ENCODE results near the gene CD47. TPM values are rescaled to one million over a fixed set of nuclear protein-coding genes. Genes with fewer than 3 reads are reported as not detected.

The CD47 gene
- total RNA-seq, 1 experiment from 2014 or later: 34.7 TPM

DNA sequence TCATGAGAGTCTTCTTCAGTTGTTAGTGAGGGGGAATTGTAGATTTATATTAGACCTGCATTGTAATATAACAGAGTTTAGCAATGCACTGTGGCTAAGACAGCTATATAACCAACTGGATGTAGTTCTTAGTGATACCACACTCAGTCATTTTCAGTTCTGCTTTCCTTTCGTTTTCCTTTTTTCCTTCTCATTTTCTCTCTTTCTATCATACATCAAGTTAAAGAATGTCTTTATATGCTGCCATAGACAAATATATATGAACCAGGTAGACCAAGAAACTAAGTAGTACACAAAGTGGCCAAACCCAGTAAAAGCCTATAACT lies 43.7 kb upstream of the CD47 start:
- intact Hi-C loops (cut with micrococcal nuclease; ENCODE audit: unreplicated experiment): no loop called here
- TF ChIP-seq, protein P1, sequence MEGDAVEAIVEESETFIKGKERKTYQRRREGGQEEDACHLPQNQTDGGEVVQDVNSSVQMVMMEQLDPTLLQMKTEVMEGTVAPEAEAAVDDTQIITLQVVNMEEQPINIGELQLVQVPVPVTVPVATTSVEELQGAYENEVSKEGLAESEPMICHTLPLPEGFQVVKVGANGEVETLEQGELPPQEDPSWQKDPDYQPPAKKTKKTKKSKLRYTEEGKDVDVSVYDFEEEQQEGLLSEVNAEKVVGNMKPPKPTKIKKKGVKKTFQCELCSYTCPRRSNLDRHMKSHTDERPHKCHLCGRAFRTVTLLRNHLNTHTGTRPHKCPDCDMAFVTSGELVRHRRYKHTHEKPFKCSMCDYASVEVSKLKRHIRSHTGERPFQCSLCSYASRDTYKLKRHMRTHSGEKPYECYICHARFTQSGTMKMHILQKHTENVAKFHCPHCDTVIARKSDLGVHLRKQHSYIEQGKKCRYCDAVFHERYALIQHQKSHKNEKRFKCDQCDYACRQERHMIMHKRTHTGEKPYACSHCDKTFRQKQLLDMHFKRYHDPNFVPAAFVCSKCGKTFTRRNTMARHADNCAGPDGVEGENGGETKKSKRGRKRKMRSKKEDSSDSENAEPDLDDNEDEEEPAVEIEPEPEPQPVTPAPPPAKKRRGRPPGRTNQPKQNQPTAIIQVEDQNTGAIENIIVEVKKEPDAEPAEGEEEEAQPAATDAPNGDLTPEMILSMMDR (conservative IDR thresholded peaks at IDR 0.05; ENCODE audit: low read depth, low read length): no peak
- TF ChIP-seq EZH2 (IDR thresholded peaks at IDR 0.05; ENCODE audit: borderline replicate concordance, low read depth, low read length, poor library complexity, severe bottlenecking): no peak
- H3K4me3 ChIP-seq (ENCODE audit: low read depth, low read length, poor library complexity, severe bottlenecking): no peak overlapping the region
- no TSS peak for BruUV-seq (replicated peaks)
- no peaks in the 10 kb centered on the region for H3K36me3 ChIP-seq (ENCODE audit: insufficient read depth, low read length, poor library complexity, severe bottlenecking)
- DNase-seq (ENCODE audit: low spot score): no peak
- H3K4me1 ChIP-seq (ENCODE audit: insufficient read depth, low read length, poor library complexity, severe bottlenecking): peaks cover 8% of the 10 kb centered on the region
- CTCF ChIA-PET: no interaction called here
- no peak overlapping the region for H3K27ac ChIP-seq (ENCODE audit: low read depth, low read length, poor library complexity, severe bottlenecking)
- H3K9me3 ChIP-seq (ENCODE audit: low read depth, low read length, poor library complexity, severe bottlenecking): no peaks in the 10 kb centered on the region
- H3K27me3 ChIP-seq (replicated peaks; ENCODE audit: insufficient read depth, low read depth, low read length, poor library complexity): no peaks in the 10 kb centered on the region
- POLR2A ChIA-PET (ENCODE audit: low non-redundant PET): no interaction called here

DNA sequence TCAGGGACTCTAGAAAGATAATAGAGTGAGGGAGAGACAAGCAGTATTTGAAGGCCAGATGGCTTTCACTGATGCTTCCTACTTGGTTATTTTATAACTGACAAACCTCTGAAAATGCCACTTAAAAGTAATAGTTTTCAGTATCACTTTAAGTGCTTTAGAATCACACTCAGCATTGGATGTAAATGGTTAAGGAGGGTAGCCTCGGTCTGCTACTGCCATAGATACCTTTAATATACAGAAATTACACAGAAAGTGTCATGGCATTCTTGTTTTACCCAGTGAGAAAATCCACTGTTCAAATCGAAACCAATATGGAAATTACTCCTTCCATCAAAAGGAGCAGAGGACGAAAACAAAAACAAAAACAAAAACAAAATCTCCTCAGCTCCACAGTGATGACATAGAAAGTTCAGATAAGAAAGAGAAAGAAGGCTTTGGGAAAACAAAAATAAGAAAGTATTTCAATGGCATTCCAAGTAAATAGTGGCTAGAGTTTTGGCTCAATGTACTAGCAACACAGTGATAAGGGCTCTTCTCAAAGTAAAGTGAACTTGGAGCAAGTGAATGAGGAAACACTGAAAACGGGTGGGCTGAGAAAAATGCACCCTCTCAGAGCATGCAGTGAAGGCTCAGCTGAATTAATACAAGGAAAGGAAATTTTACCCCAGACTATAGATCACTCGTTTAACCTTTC lies 43.2 kb upstream of the CD47 start:
- POLR2A ChIA-PET (ENCODE audit: low non-redundant PET): no interaction called here

DNA sequence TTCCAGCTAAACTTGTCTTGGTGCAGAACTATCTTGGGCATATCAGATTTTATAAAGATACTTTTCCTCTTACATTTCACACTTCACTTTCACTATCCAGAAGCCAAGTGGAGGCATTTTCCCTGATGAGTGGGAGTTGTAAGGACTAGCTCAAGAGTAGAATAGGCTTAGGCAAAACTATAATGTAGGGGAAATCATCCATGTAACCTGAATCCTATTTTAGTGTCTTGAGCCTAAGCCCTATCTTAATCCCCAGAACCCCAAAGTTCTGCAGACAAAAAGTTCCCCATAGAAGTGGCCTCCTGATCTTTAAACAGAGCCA lies 42.2 kb upstream of the CD47 start:
- no peak for DNase-seq (ENCODE audit: low spot score)
- no TSS peak for BruUV-seq (replicated peaks)
- POLR2A ChIA-PET (ENCODE audit: low non-redundant PET): interaction anchor here (0.6 kb wide), 1 partner anchor 368 kb away, joined by 4 read pairs; no protein-coding TSS in a partner anchor

More for the DNA sequence above, 43.2 kb upstream of the CD47 start:
- H3K36me3 ChIP-seq (ENCODE audit: insufficient read depth, low read length, poor library complexity, severe bottlenecking): no peaks in the 10 kb centered on the region
- TF ChIP-seq EZH2 (IDR thresholded peaks at IDR 0.05; ENCODE audit: borderline replicate concordance, low read depth, low read length, poor library complexity, severe bottlenecking): no peak
- TF ChIP-seq, protein P1 (conservative IDR thresholded peaks at IDR 0.05; ENCODE audit: low read depth, low read length): no peak
- CTCF ChIA-PET: no interaction called here
- H3K27me3 ChIP-seq (replicated peaks; ENCODE audit: insufficient read depth, low read depth, low read length, poor library complexity): no peaks in the 10 kb centered on the region
- H3K4me1 ChIP-seq (ENCODE audit: insufficient read depth, low read length, poor library complexity, severe bottlenecking): peaks cover 8% of the 10 kb centered on the region
- H3K4me3 ChIP-seq (ENCODE audit: low read depth, low read length, poor library complexity, severe bottlenecking): no peak overlapping the region
- intact Hi-C loops (cut with micrococcal nuclease; ENCODE audit: unreplicated experiment): no loop called here
- no peak for DNase-seq (ENCODE audit: low spot score)
- H3K27ac ChIP-seq (ENCODE audit: low read depth, low read length, poor library complexity, severe bottlenecking): no peak overlapping the region
- no TSS peak for BruUV-seq (replicated peaks)
- H3K9me3 ChIP-seq (ENCODE audit: low read depth, low read length, poor library complexity, severe bottlenecking): no peaks in the 10 kb centered on the region

More for the DNA sequence above, 42.2 kb upstream of the CD47 start:
- H3K27ac ChIP-seq (ENCODE audit: low read depth, low read length, poor library complexity, severe bottlenecking): no peak overlapping the region
- no peak overlapping the region for H3K4me3 ChIP-seq (ENCODE audit: low read depth, low read length, poor library complexity, severe bottlenecking)
- intact Hi-C loops (cut with micrococcal nuclease; ENCODE audit: unreplicated experiment): no loop called here
- peaks cover 8% of the 10 kb centered on the region for H3K4me1 ChIP-seq (ENCODE audit: insufficient read depth, low read length, poor library complexity, severe bottlenecking)
- H3K9me3 ChIP-seq (ENCODE audit: low read depth, low read length, poor library complexity, severe bottlenecking): no peaks in the 10 kb centered on the region
- CTCF ChIA-PET: no interaction called here
- H3K36me3 ChIP-seq (ENCODE audit: insufficient read depth, low read length, poor library complexity, severe bottlenecking): no peaks in the 10 kb centered on the region
- H3K27me3 ChIP-seq (replicated peaks; ENCODE audit: insufficient read depth, low read depth, low read length, poor library complexity): no peaks in the 10 kb centered on the region
- TF ChIP-seq EZH2 (IDR thresholded peaks at IDR 0.05; ENCODE audit: borderline replicate concordance, low read depth, low read length, poor library complexity, severe bottlenecking): no peak
- TF ChIP-seq, protein P1 (conservative IDR thresholded peaks at IDR 0.05; ENCODE audit: low read depth, low read length): no peak

All from A673 (cell line).